ENCODE results near the gene ELK3. TPM values are rescaled to one million over a fixed set of nuclear protein-coding genes. Genes with fewer than 3 reads are reported as not detected.

ELK3 gene
- total RNA-seq, 1 experiment from 2014 or later = 9.4 TPM

GRCh38 chr12:96265836-96266235 lies 71.7 kb downstream of the ELK3 start:
- Mint-ChIP-seq H3K9me3 (no peaks in the 10 kb centered on the region), H3K4me1 (peaks cover 6 to 16% of the 10 kb centered on the region in 2 experiments), H3K4me3 (no peak overlapping the region), H3K27me3 (ENCODE audit: low read depth) (no peaks in the 10 kb centered on the region), H3K36me3 (ENCODE audit: insufficient read depth in 1 of 3, low read depth in 3 of 3) (peaks cover 0 to 27% (median 7%) of the 10 kb centered on the region in 3 experiments; a peak in 4 of 7 replicates), H3K27ac (no peak overlapping the region)
- H4K5ac ChIP-seq (ENCODE audit: insufficient read length, low read depth, low read length) = no peak overlapping the region
- H3K18ac ChIP-seq (ENCODE audit: insufficient read length, low read depth, low read length) = no peak overlapping the region
- no peak overlapping the region for H3K27ac ChIP-seq (ENCODE audit: insufficient read length, low read depth, low read length)
- H3K79me2 ChIP-seq (ENCODE audit: insufficient read depth, low read length) = no peaks in the 10 kb centered on the region
- no peaks in the 10 kb centered on the region for H3K4me1 ChIP-seq (ENCODE audit: insufficient read depth, low read length)
- no peak overlapping the region for H3K4me2 ChIP-seq (ENCODE audit: insufficient read depth, insufficient read length, low read length)
- no peak overlapping the region for H3K4ac ChIP-seq (ENCODE audit: low read depth, low read length)
- H3K9me3 ChIP-seq (ENCODE audit: control insufficient read depth, low read depth, low read length) = no peaks in the 10 kb centered on the region
- no peak overlapping the region for H4K8ac ChIP-seq (replicated peaks; ENCODE audit: insufficient read length, low read depth, low read length)
- DNase-seq = no peak
- H2BK120ac ChIP-seq (ENCODE audit: low read depth, low read length, poor library complexity, severe bottlenecking) = no peak overlapping the region
- H3K14ac ChIP-seq (ENCODE audit: insufficient read depth, low read length) = no peak overlapping the region
- no peak overlapping the region for H2BK15ac ChIP-seq (ENCODE audit: low read depth, low read length)
- H2BK12ac ChIP-seq (ENCODE audit: insufficient read length, low read depth, low read length) = no peak overlapping the region
- no peak overlapping the region for H3K56ac ChIP-seq (ENCODE audit: insufficient read length, low read depth, low read length)
- H2BK5ac ChIP-seq (ENCODE audit: insufficient read length, low read length) = no peak overlapping the region
- no CpG with 5 or more reads among the region's 1 CpG for WGBS (ENCODE audit: extremely low coverage, insufficient read length, low lambda C conversion rate)
- no peak overlapping the region for H4K91ac ChIP-seq (ENCODE audit: insufficient read length, low read depth, low read length)
- H3K23ac ChIP-seq (ENCODE audit: insufficient read length, low read depth, low read length) = no peak overlapping the region
- no peaks in the 10 kb centered on the region for H3K27me3 ChIP-seq (ENCODE audit: insufficient read depth, low read length)
- H2AFZ ChIP-seq (ENCODE audit: low read length) = no peak overlapping the region
- H4K20me1 ChIP-seq (ENCODE audit: control insufficient read depth, insufficient read depth, insufficient read length) = no peaks in the 10 kb centered on the region
- H3T11ph ChIP-seq (ENCODE audit: low read length) = no peak overlapping the region
- no peak overlapping the region for H2BK20ac ChIP-seq (ENCODE audit: low read depth, low read length, poor library complexity, severe bottlenecking)
- H3K9ac ChIP-seq (ENCODE audit: extremely low read depth, insufficient read length, low read length) = no peak overlapping the region
- no peaks in the 10 kb centered on the region for H3K23me2 ChIP-seq (ENCODE audit: insufficient read length, low read depth, low read length, poor library complexity, severe bottlenecking)
- no peak overlapping the region for H2AK5ac ChIP-seq (ENCODE audit: insufficient read length, low read length)
- H3K79me1 ChIP-seq (ENCODE audit: insufficient read depth, low read depth, low read length, poor library complexity, severe bottlenecking) = no peaks in the 10 kb centered on the region
- TF ChIP-seq CTCF (conservative IDR thresholded peaks at IDR 0.05) = no peak

All from H9 (cell line).